Tibial nerve (tissue), 4 donors: ENCODE measurements around the gene MYRFL. TPM values are rescaled to one million over a fixed set of nuclear protein-coding genes. Genes with fewer than 3 reads are reported as not detected.
A peak's percentile ranks its signal among the peaks of the same experiment; 100 is the strongest.

Source experiments
- DNase-seq, 2 donors: peaks; one replicate each; pipeline ENCODE4 v3.0.0-alpha.2; 2019; ENCODE audit warnings: low spot score in 2 of 2
- H3K27ac ChIP-seq, 4 donors: fragments of 200-600 bp; sonication (generic) in 3 of 4; one replicate each; pipeline ENCODE4 v1.5.1; 2017 to 2019; ENCODE audit warnings: mild to moderate bottlenecking in 1 of 4
- H3K27me3 ChIP-seq, 2 donors: fragments of 200-600 bp; sonication (generic) in 1 of 2; one replicate each; pipeline versions ENCODE4 v1.5.1 to v1.6.0; 2017 to 2019
- H3K36me3 ChIP-seq, 3 donors: fragments of 200-600 bp; sonication (generic); one replicate each; pipeline ENCODE4 v1.5.1; 2018 to 2019
- H3K4me1 ChIP-seq, 4 donors: fragments of 200-600 bp; sonication (generic) in 3 of 4; one replicate each; pipeline ENCODE4 v1.5.1; 2017 to 2019
- H3K4me3 ChIP-seq, 4 donors: fragments of 200-600 bp; sonication (generic) in 3 of 4; one replicate each; pipeline ENCODE4 v1.5.1; 2017 to 2019; ENCODE audit warnings: mild to moderate bottlenecking in 1 of 4, moderate library complexity in 1 of 4
- H3K9me3 ChIP-seq, 4 donors: fragments of 200-600 bp; sonication (generic) in 3 of 4; one replicate each; pipeline ENCODE4 v1.5.1; 2017 to 2019
- EP300 ChIP-seq, 2 donors: sonication (generic); formaldehyde crosslinking; IDR thresholded peaks; one replicate each; pipeline ENCODE4 v1.6.1; 2017; ENCODE audit warnings: antibody characterized with exemption in 2 of 2, mild to moderate bottlenecking in 1 of 2
- POLR2A ChIP-seq, 2 donors: fragments of 450-650 bp; IDR thresholded peaks; one replicate each; pipeline ENCODE4 v1.6.1; 2017; ENCODE audit warnings: antibody characterized with exemption in 2 of 2, mild to moderate bottlenecking in 2 of 2, moderate library complexity in 2 of 2
- WGBS, 2 donors: methylation state at CpG; one replicate each; pipeline ENCODE4 v1.1.5; 2018; 5-methylcytosine and 5-hydroxymethylcytosine counted together
- total RNA-seq, 4 donors: library from RNA; depleted of rRNA; stranded (reverse); fragments of >200 nt; gene quantifications; one replicate each; pipeline ENCODE4 v1.1.0, GENCODE V29; 2016
- TF ChIP-seq, protein P1 (sequence below), 5 experiments: fragments of 200-600 bp in 3 of 5; fragments of 450-650 bp in 2 of 5; sonication (generic) in 3 of 5; IDR thresholded peaks; one replicate each; pipeline ENCODE4 v1.5.1; 2016 to 2019; ENCODE audit warnings: antibody characterized with exemption in 5 of 5, mild to moderate bottlenecking in 3 of 5, moderate library complexity in 2 of 5

Gene MYRFL
- total RNA-seq, 4 donors from 2014 or later = 0.20 TPM; not detected in 3

DNA sequence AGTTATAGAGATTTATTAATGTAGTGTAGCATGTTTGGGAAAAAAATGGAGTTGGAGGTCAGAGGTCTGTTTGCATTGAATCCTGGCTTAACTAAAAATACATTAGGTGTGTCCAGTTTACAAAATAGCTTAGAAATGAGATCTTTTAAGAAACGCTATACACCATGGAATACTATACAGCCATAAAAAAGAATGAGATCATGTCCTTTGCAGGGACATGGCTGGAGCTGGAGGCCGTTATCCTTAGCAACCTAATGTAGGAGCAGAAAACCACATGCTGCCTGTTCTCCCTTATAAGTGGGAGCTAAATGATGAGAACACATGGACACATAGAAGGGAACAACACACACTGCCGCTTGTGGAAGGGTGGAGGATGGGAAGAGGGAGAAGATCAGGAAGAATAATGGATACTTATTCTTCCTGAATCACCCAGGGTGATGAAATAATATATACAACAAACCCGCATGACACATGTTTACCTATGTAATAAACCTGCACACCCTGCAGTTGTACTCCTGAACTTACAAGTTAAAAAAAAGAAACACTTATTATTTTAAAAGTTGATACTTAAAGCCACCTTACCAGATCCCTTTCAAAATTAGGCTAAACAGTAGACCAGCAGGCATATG, 14.0 kb upstream of the MYRFL start:
- Histone ChIP-seq H3K4me3 (no peak overlapping the region), H3K4me1 (no peaks in the 10 kb centered on the region), H3K9me3 (peaks cover 0 to 19% (median 0%) of the 10 kb centered on the region in 4 donors), H3K27me3 (no peaks in the 10 kb centered on the region), H3K27ac (no peak overlapping the region), H3K36me3 (peaks cover 0 to 24% (median 0%) of the 10 kb centered on the region in 3 donors)
- WGBS, 2 donors = 82 to 91% methylated on average over 4 of the region's 4 CpGs
- no peak for DNase-seq
- TF ChIP-seq EP300 (IDR thresholded peaks at IDR 0.05) (no peak), POLR2A (IDR thresholded peaks at IDR 0.05) (no peak)
- TF ChIP-seq, protein P1, sequence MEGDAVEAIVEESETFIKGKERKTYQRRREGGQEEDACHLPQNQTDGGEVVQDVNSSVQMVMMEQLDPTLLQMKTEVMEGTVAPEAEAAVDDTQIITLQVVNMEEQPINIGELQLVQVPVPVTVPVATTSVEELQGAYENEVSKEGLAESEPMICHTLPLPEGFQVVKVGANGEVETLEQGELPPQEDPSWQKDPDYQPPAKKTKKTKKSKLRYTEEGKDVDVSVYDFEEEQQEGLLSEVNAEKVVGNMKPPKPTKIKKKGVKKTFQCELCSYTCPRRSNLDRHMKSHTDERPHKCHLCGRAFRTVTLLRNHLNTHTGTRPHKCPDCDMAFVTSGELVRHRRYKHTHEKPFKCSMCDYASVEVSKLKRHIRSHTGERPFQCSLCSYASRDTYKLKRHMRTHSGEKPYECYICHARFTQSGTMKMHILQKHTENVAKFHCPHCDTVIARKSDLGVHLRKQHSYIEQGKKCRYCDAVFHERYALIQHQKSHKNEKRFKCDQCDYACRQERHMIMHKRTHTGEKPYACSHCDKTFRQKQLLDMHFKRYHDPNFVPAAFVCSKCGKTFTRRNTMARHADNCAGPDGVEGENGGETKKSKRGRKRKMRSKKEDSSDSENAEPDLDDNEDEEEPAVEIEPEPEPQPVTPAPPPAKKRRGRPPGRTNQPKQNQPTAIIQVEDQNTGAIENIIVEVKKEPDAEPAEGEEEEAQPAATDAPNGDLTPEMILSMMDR (IDR thresholded peaks at IDR 0.05) = no peak

- H3K27ac ChIP-seq = no peak overlapping the region
- H3K9me3 ChIP-seq = no peaks in the 10 kb centered on the region
- TF ChIP-seq, protein P1 (IDR thresholded peaks at IDR 0.05) = no peak
- TF ChIP-seq EP300 (IDR thresholded peaks at IDR 0.05) (no peak), POLR2A (IDR thresholded peaks at IDR 0.05) (no peak)
- H3K36me3 ChIP-seq = peaks cover 0 to 1% (median 0%) of the 10 kb centered on the region in 3 donors
- H3K4me3 ChIP-seq = no peak overlapping the region
- no peaks in the 10 kb centered on the region for H3K27me3 ChIP-seq
- 76 to 80% methylated on average over 3 of the region's 3 CpGs for WGBS, 2 donors
- DNase-seq = no peak
- peaks cover 0 to 6% (median 2%) of the 10 kb centered on the region in 4 donors for H3K4me1 ChIP-seq
These were observed 8.9 kb upstream of the MYRFL start for GRCh38 chr12:69816082-69816481.

DNA sequence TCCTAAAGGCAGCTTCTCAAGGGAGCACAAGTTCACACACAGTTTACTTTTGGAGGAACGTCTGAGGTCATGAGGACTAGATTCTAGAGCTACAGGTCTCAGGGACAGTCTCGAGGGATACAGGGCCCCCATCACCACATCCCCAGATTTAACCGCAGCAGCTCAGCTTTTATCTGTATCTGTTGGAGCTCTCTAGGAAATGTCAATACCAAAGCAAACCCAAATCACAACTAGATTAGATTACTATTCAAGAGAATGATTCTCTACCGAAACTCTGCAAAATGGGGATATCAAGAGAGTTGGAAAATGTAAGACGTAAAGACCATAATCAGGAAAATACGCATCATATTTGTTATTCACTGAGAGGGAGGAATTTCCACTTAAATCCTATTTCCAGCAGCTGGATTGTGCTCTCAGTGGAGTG, 4.0 kb upstream of the MYRFL start:
- Histone ChIP-seq H3K9me3 (no peaks in the 10 kb centered on the region), H3K36me3 (no peaks in the 10 kb centered on the region), H3K27me3 (no peaks in the 10 kb centered on the region), H3K27ac (no peak overlapping the region), H3K4me3 (no peak overlapping the region), H3K4me1 (peaks cover 0 to 17% (median 7%) of the 10 kb centered on the region in 4 donors)
- TF ChIP-seq POLR2A (IDR thresholded peaks at IDR 0.05) (no peak), EP300 (IDR thresholded peaks at IDR 0.05) (no peak)
- TF ChIP-seq, protein P1 (IDR thresholded peaks at IDR 0.05) = no peak
- no peak for DNase-seq
- 19 to 38% methylated on average over 6 of the region's 6 CpGs for WGBS, 2 donors

DNA sequence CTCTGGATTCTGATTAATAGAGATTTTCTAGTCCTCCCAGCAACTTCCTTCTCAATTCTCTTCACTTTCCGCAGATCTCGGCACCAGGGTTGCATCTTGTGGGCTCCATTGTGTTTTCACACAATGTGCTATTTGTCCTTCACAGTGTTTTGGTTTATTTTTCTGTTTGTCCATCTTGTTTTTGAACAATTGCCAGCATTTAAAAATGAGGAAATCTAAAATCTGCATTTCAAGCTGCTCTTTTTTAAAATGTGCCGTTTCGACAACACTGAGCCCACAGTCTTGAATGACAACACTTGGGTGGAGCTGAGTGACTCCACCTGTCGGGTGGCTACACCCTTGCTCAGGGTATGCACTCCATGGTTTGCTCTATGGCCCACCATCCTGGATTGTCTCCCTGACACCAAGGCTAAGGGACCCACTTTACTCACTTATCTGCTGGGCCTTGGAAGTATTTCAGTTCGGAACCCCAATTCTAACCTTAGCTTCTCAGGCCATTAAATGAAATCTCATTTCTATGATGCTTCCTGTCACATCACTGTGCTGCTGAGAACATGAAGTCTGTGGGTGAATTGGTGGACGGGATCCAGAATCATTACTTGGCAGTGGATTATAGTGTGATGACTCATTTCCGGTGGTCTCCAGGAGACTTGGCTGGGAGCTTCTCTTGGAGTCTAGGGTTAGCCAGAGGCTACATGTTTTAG, 3.4 kb upstream of the MYRFL start:
- H3K4me3 ChIP-seq = no peak overlapping the region
- H3K4me1 ChIP-seq = peaks cover 0 to 17% (median 7%) of the 10 kb centered on the region in 4 donors
- H3K27ac ChIP-seq = peak overlapping the region in 1 of 4 donors; percentile 44
- 8 to 15% methylated on average over 8 of the region's 8 CpGs for WGBS, 2 donors
- no peaks in the 10 kb centered on the region for H3K9me3 ChIP-seq
- no peak for DNase-seq
- TF ChIP-seq EP300 (IDR thresholded peaks at IDR 0.05) (no peak), POLR2A (IDR thresholded peaks at IDR 0.05) (no peak)
- TF ChIP-seq, protein P1 (IDR thresholded peaks at IDR 0.05) = no peak
- H3K36me3 ChIP-seq = no peaks in the 10 kb centered on the region
- no peaks in the 10 kb centered on the region for H3K27me3 ChIP-seq

DNA sequence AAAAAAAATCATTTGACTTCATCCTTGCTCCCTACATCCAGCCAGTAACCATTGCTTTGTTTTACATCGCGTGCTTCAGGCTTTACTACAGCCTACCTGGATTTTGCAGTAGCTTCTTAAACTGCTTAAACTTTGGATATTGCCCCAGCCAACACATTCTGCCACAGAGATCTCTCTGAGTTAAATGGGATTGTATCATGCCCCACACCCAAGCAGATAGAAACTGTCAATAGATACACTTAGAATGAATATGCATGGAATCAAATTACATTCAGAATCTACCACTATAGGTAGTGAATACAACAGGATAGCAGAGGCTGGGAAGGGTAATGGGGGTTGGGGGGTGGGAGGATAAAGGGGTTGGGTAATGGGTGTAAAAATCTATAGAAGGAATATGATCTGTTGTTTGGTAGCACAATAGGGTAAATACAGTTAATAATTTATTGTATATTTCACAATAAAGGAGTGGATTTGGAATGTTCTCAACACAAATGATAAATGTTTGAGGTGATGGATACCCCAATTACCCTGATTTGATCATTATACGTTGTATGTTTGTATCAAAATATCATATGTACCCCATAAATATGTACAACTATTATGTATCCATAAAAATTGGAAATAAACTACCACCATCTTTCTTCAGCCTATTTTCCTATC, 2.7 kb upstream of the MYRFL start:
- peaks cover 0 to 17% (median 7%) of the 10 kb centered on the region in 4 donors for H3K4me1 ChIP-seq
- TF ChIP-seq POLR2A (IDR thresholded peaks at IDR 0.05) (no peak), EP300 (IDR thresholded peaks at IDR 0.05) (no peak)
- TF ChIP-seq, protein P1 (IDR thresholded peaks at IDR 0.05) = no peak
- H3K4me3 ChIP-seq = no peak overlapping the region
- no peaks in the 10 kb centered on the region for H3K9me3 ChIP-seq
- no peak overlapping the region for H3K27ac ChIP-seq
- no peaks in the 10 kb centered on the region for H3K36me3 ChIP-seq
- no peak for DNase-seq
- 54 to 62% methylated on average over 3 of the region's 3 CpGs for whole genome bisulfite sequencing, 2 donors
- no peaks in the 10 kb centered on the region for H3K27me3 ChIP-seq
